IPS-NIHi11 (cell line): Measurements from ENCODE around the gene DNTT.
A peak's percentile ranks its signal among the peaks of the same experiment; 100 is the strongest.

ENCODE experiments used
- DNase-seq: peaks from one replicate; pipeline ENCODE4 v3.0.0; 2012; ENCODE audit warnings: mixed read lengths, low spot score

DNTT gene

GRCh38 chr10:96309628-96310320 is 5.5 kb downstream of the DNTT start:
- DNase-seq = peak; percentile 77

- DNase-seq = no peak
Observed at GRCh38 chr10:96310321-96310669, 6.1 kb downstream of the DNTT start.

GRCh38 chr10:96311180-96311715 is 7.0 kb downstream of the DNTT start:
- no peak for DNase-seq

GRCh38 chr10:96313344-96313743 is 9.1 kb downstream of the DNTT start:
- no peak for DNase-seq

GRCh38 chr10:96317067-96317833 is 13.0 kb downstream of the DNTT start:
- DNase-seq = no peak

GRCh38 chr10:96319754-96320474 is 15.7 kb downstream of the DNTT start:
- DNase-seq = no peak

GRCh38 chr10:96321822-96322221 is 17.6 kb downstream of the DNTT start:
- DNase-seq = peak; percentile 56

GRCh38 chr10:96322275-96322674 is 18.0 kb downstream of the DNTT start:
- DNase-seq = no peak

GRCh38 chr10:96324447-96324846 is 20.2 kb downstream of the DNTT start:
- DNase-seq = no peak

GRCh38 chr10:96325719-96326373 is 21.6 kb downstream of the DNTT start:
- DNase-seq = no peak

- no peak for DNase-seq
Observed at GRCh38 chr10:96327462-96327861, 23.2 kb downstream of the DNTT start.

- no peak for DNase-seq
Observed at GRCh38 chr10:96333101-96333500, 28.9 kb downstream of the DNTT start.

GRCh38 chr10:96334616-96335526 is 30.6 kb downstream of the DNTT start:
- peak; percentile 79 for DNase-seq

- DNase-seq = no peak
Observed at GRCh38 chr10:96337106-96337505, 32.9 kb downstream of the DNTT start.

- no peak for DNase-seq
Observed at GRCh38 chr10:96338279-96338925, 34.2 kb downstream of the DNTT start.

- DNase-seq = no peak
Observed at GRCh38 chr10:96339383-96339782, 35.1 kb downstream of the DNTT start.

- peak; percentile 75 for DNase-seq
Observed at GRCh38 chr10:96339956-96340904, 36.0 kb downstream of the DNTT start.

GRCh38 chr10:96341219-96342182 is 37.3 kb downstream of the DNTT start:
- DNase-seq = peak; percentile 50
